ENCODE measurements around the gene HS6ST3.

HS6ST3 gene

GRCh38 chr13:96646515-96647211 is 556.8 kb downstream of the HS6ST3 start:
- DNase-seq (ENCODE audit: low read depth in 2 of 3, low spot score in 2 of 3): no peak

GRCh38 chr13:96650301-96650886 is 560.5 kb downstream of the HS6ST3 start:
- DNase-seq (ENCODE audit: low read depth in 2 of 3, low spot score in 2 of 3): no peak

- DNase-seq (ENCODE audit: low read depth in 2 of 3, low spot score in 2 of 3): no peak
Observed at GRCh38 chr13:96651598-96651997, 561.7 kb downstream of the HS6ST3 start.

GRCh38 chr13:96652506-96652905 is 562.6 kb downstream of the HS6ST3 start:
- no peak for DNase-seq (ENCODE audit: low read depth in 2 of 3, low spot score in 2 of 3)

GRCh38 chr13:96661612-96662011 is 571.7 kb downstream of the HS6ST3 start:
- no peak for DNase-seq (ENCODE audit: low read depth in 2 of 3, low spot score in 2 of 3)

GRCh38 chr13:96662036-96662435 is 572.1 kb downstream of the HS6ST3 start:
- DNase-seq (ENCODE audit: low read depth in 2 of 3, low spot score in 2 of 3): no peak

- no peak for DNase-seq (ENCODE audit: low read depth in 2 of 3, low spot score in 2 of 3)
Observed at GRCh38 chr13:96667294-96668018, 577.5 kb downstream of the HS6ST3 start.

GRCh38 chr13:96671073-96671472 is 581.2 kb downstream of the HS6ST3 start:
- no peak for DNase-seq (ENCODE audit: low read depth in 2 of 3, low spot score in 2 of 3)

- DNase-seq (ENCODE audit: low read depth in 2 of 3, low spot score in 2 of 3): no peak
Observed at GRCh38 chr13:96672016-96672415, 582.1 kb downstream of the HS6ST3 start.

- DNase-seq (ENCODE audit: low read depth in 2 of 3, low spot score in 2 of 3): no peak
Observed at GRCh38 chr13:96673825-96674224, 583.9 kb downstream of the HS6ST3 start.

- no peak for DNase-seq (ENCODE audit: low read depth in 2 of 3, low spot score in 2 of 3)
Observed at GRCh38 chr13:96677029-96677428, 587.1 kb downstream of the HS6ST3 start.

GRCh38 chr13:96678801-96679200 is 588.9 kb downstream of the HS6ST3 start:
- no peak for DNase-seq (ENCODE audit: low read depth in 2 of 3, low spot score in 2 of 3)

- DNase-seq (ENCODE audit: low read depth in 2 of 3, low spot score in 2 of 3): no peak
Observed at GRCh38 chr13:96680898-96681297, 591.0 kb downstream of the HS6ST3 start.

- no peak for DNase-seq (ENCODE audit: low read depth in 2 of 3, low spot score in 2 of 3)
Observed at GRCh38 chr13:96681766-96682165, 591.9 kb downstream of the HS6ST3 start.

GRCh38 chr13:96684469-96684868 is 594.6 kb downstream of the HS6ST3 start:
- DNase-seq (ENCODE audit: low read depth in 2 of 3, low spot score in 2 of 3): no peak

- DNase-seq (ENCODE audit: low read depth in 2 of 3, low spot score in 2 of 3): no peak
Observed at GRCh38 chr13:96684907-96685306, 595.0 kb downstream of the HS6ST3 start.

- no peak for DNase-seq (ENCODE audit: low read depth in 2 of 3, low spot score in 2 of 3)
Observed at GRCh38 chr13:96686286-96686685, 596.4 kb downstream of the HS6ST3 start.

GRCh38 chr13:96687191-96687590 is 597.3 kb downstream of the HS6ST3 start:
- no peak for DNase-seq (ENCODE audit: low read depth in 2 of 3, low spot score in 2 of 3)

- DNase-seq (ENCODE audit: low read depth in 2 of 3, low spot score in 2 of 3): no peak
Observed at GRCh38 chr13:96690998-96691397, 601.1 kb downstream of the HS6ST3 start.

- no peak for DNase-seq (ENCODE audit: low read depth in 2 of 3, low spot score in 2 of 3)
Observed at GRCh38 chr13:96696389-96696900, 606.5 kb downstream of the HS6ST3 start.

- no peak for DNase-seq (ENCODE audit: low read depth in 2 of 3, low spot score in 2 of 3)
Observed at GRCh38 chr13:96700657-96701056, 610.8 kb downstream of the HS6ST3 start.

GRCh38 chr13:96707146-96707545 is 617.2 kb downstream of the HS6ST3 start:
- DNase-seq (ENCODE audit: low read depth in 2 of 3, low spot score in 2 of 3): no peak

Data from activated CD8-positive, alpha-beta memory T cell treated with anti-CD3 and anti-CD28 coated beads for 48 hours (primary cell).